ENCODE data around the gene APOBEC3C. TPM values are rescaled to one million over a fixed set of nuclear protein-coding genes. Genes with fewer than 3 reads are reported as not detected.
"Not testable (repeated sequence)": the region's sequence is repeated elsewhere in the genome, so short reads cannot be mapped to it uniquely, and the experiment has no call there.

Gene APOBEC3C
- total RNA-seq, 4 donors from 2014 or later: 3.6 to 48.2 (median 6.7) TPM

DNA sequence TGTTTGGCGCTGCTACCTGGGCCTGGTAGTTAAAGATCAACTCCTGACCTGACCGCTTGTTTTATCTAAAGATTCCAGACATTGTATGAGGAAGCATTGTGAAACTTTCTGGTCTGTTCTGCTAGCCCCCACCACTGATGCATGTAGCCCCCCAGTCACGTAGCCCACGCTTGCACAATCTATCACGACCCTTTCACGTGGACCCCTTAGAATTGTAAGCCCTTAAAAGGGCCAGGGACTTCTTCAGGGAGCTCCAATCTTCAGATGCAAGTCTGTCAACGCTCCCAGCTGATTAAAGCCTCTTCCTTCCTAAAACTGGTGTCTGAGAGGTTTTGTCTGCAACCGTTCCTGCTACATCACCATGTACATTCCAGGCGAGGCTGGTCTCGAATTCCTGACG is 41.6 kb downstream of the APOBEC3C start:
- intact Hi-C loops (cut with DNase I; ENCODE audit: low total_unique reads): no loop called here
- H3K27ac ChIP-seq: no peak overlapping the region
- H3K36me3 ChIP-seq: no peaks in the 10 kb centered on the region
- no peaks in the 10 kb centered on the region for H3K27me3 ChIP-seq
- H3K4me3 ChIP-seq: no peak overlapping the region
- H3K4me1 ChIP-seq: no peaks in the 10 kb centered on the region
- no peak for DNase-seq
- no peak for TF ChIP-seq POLR2A (IDR thresholded peaks at IDR 0.05)
- TF ChIP-seq, protein P1, sequence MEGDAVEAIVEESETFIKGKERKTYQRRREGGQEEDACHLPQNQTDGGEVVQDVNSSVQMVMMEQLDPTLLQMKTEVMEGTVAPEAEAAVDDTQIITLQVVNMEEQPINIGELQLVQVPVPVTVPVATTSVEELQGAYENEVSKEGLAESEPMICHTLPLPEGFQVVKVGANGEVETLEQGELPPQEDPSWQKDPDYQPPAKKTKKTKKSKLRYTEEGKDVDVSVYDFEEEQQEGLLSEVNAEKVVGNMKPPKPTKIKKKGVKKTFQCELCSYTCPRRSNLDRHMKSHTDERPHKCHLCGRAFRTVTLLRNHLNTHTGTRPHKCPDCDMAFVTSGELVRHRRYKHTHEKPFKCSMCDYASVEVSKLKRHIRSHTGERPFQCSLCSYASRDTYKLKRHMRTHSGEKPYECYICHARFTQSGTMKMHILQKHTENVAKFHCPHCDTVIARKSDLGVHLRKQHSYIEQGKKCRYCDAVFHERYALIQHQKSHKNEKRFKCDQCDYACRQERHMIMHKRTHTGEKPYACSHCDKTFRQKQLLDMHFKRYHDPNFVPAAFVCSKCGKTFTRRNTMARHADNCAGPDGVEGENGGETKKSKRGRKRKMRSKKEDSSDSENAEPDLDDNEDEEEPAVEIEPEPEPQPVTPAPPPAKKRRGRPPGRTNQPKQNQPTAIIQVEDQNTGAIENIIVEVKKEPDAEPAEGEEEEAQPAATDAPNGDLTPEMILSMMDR (IDR thresholded peaks at IDR 0.05): no peak
- no peaks in the 10 kb centered on the region for H3K9me3 ChIP-seq

DNA sequence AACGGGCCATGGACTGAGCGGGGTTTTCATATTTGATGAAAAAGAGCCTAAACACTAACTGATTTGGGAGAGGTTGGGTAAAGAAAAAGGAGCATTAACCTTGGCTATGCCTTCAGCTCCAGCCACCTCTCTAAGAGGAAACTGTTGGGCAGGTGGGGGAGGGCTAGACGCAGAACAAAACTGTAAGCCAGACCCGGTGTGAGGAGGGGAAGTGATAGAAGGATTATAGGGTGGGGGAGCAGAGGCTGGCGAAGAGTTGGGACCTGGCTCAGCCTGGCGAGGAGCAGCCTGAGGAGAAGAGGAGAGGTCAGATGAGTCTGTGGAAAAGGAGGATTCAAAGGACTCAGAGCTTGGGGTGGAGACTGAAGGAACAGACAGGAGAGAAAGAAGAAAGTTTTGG is 47.2 kb downstream of the APOBEC3C start:
- H3K9me3 ChIP-seq; H3K4me3 ChIP-seq; H3K4me1 ChIP-seq; H3K27ac ChIP-seq; DNase-seq; H3K36me3 ChIP-seq; intact Hi-C loops (cut with DNase I; ENCODE audit: low total_unique reads); H3K27me3 ChIP-seq: not testable (repeated sequence)

DNA sequence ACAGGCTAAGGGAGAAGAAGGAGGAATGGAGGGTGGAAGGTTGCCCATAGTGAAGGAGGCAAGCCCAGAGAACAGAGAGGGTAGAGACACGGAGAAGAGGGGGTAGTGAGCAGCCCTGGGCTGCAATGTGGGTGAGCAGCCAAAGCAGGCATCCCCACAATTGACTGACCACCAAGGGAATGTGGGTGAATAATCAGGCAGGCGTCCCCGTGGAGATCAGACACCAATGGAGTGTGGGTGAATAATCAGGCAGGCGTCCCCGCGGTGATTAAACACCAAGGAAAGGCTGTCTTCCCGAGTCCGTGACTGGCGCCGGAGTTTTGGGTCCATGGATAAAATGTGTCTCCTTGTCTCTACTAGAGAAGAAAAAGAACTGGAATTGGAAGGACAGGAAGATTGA is 47.9 kb downstream of the APOBEC3C start:
- DNase-seq; intact Hi-C loops (cut with DNase I; ENCODE audit: low total_unique reads); H3K27ac ChIP-seq; H3K36me3 ChIP-seq; H3K4me1 ChIP-seq; H3K4me3 ChIP-seq; H3K9me3 ChIP-seq; H3K27me3 ChIP-seq: not testable (repeated sequence)

DNA sequence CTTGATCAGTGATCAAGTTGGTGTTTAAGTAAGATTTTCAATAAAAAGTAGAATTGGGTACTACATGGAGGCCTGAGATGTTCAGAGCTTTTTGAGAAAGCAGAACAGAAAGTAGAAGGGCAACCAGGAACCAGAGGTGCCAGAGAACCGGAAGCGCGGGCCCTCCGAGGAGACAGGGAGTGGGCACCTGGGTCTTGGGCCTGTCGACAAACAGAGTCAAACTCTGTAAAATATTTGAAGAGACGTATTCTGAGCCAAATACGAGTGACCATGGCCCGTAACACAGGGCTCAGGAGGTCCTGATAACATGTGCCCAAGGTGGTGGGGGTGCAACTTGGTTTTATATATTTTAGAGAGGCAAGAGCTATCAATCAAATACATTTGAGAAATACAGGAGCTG is 49.8 kb downstream of the APOBEC3C start:
- H3K4me1 ChIP-seq; H3K27me3 ChIP-seq; H3K4me3 ChIP-seq; H3K36me3 ChIP-seq; H3K9me3 ChIP-seq; H3K27ac ChIP-seq; intact Hi-C loops (cut with DNase I; ENCODE audit: low total_unique reads); DNase-seq: not testable (repeated sequence)

DNA sequence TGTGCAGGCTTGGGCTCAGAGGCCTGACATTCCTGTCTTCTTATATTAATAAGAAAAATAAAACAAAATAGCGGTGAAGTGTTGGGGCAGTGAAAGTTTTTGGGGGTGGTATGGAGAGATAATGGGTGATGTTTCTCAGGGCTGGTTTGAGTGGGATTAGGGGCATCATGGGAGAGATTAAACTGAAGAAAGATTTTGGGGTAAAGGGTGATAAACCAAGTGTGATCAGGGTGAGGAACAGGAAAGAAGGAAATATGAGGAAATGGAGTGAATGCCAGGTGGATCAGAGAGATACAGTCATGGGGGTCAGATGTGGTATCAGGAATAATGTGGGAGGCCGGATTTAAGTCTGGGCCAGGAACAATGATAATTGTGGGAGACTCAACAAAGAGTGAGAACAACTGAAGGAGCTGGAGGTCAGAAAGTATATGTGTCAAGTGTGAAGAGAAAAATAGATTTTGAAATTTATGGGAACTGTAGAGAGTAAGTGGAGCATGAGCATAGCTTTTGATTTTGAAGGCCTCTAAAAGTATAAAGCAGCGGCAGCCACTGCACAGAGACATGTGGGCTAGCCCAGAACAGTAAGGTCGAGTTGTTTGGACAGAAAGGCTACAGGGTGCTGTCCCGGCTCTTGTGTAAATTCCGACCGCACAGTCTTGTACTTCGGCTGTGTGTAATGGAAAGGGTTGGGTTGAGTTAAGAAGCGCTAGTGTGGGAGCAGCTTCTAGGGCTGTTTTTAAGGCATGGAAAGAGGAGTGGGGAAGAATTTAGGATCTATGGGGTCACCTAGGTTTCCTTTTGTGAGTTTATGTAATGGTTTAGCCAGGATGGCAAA is 52.6 kb downstream of the APOBEC3C start:
- H3K27ac ChIP-seq; DNase-seq; intact Hi-C loops (cut with DNase I; ENCODE audit: low total_unique reads): not testable (repeated sequence)

DNA sequence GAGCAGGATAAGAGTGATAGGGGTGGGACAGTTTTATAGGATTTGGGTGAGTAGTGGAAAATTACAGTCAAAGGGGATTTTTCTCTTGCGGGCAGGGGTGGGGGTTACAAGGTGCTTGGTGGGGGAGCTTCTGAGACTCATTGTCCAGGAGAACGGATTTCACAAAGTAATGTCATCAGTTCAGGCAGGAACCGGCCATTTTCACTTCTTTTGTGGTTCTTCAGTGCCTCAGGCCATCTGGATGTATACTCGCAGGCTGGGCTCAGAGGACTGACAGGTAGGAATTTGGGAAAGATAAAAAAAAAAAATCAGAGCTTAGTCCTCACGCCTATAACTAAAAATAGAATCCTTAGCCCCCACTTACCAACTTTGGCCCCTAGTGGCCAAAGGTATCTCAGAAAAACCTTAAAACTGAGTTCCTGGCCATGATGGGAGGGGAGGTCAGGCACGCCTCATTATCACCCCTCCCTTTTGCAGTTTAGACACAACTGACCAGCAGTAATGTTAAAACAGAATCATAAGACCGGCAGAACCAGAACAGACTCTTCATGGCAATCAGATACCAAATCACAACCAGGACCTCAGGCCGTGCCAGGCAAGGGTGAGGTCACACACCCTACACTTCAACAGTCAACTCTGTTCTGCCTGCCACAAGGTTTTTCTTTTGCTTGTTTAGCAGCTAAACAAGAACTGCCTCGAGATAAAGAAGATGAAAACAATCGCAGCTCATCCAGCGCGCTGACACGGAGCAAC is 54.2 kb downstream of the APOBEC3C start:
- no peak overlapping the region for H3K4me3 ChIP-seq
- no peaks in the 10 kb centered on the region for H3K36me3 ChIP-seq
- no peak overlapping the region for H3K27ac ChIP-seq
- H3K27me3 ChIP-seq: no peaks in the 10 kb centered on the region
- intact Hi-C loops (cut with DNase I; ENCODE audit: low total_unique reads): no loop called here
- DNase-seq: no peak
- H3K4me1 ChIP-seq: no peaks in the 10 kb centered on the region
- TF ChIP-seq, protein P1 (IDR thresholded peaks at IDR 0.05): no peak
- TF ChIP-seq POLR2A (IDR thresholded peaks at IDR 0.05): no peak
- no peaks in the 10 kb centered on the region for H3K9me3 ChIP-seq

More for the DNA sequence above, 52.6 kb downstream of the APOBEC3C start:
- not testable (repeated sequence) for H3K9me3 ChIP-seq, H3K4me1 ChIP-seq, H3K4me3 ChIP-seq, H3K36me3 ChIP-seq, H3K27me3 ChIP-seq

Other genes starting within 250 kb of the APOBEC3C start
- gene DNAL4, start 220.1 kb upstream of the APOBEC3C start, total RNA-seq: 10 to 100 TPM in 2 of 4 donors, 1 to 10 TPM in 2; 3.1 to 23.4 (median 8.3) TPM
- 10 to 100 TPM in 2 of 4 donors, 1 to 10 TPM in 2; 1.8 to 24.1 (median 10.0) TPM for gene NPTXR, start 170.2 kb upstream of the APOBEC3C start, total RNA-seq
- gene CBX6, start 142.0 kb upstream of the APOBEC3C start, total RNA-seq: 100 to 1,000 TPM in 1 of 4 donors, 10 to 100 TPM in 3; 11.0 to 145 (median 56.4) TPM
- not detected for gene APOBEC3A, start 56.6 kb upstream of the APOBEC3C start, total RNA-seq
- 1 to 10 TPM in 2 of 4 donors, not detected in 2; 1.2 to 1.5 TPM for gene APOBEC3B, start 31.9 kb upstream of the APOBEC3C start, total RNA-seq
- gene APOBEC3D, start 6.9 kb downstream of the APOBEC3C start, total RNA-seq: 1 to 10 TPM in 2 of 4 donors, not detected in 2; 2.1 to 9.6 TPM
- gene APOBEC3F, start 26.6 kb downstream of the APOBEC3C start, total RNA-seq: 10 to 100 TPM in 1 of 4 donors, 1 to 10 TPM in 2, not detected in 1; 1.2 to 26.6 (median 4.2) TPM
- gene APOBEC3G, start 63.0 kb downstream of the APOBEC3C start, total RNA-seq: 10 to 100 TPM in 3 of 4 donors, 1 to 10 TPM in 1; 5.9 to 36.1 (median 21.6) TPM
- under 1 TPM in 1 of 4 donors, not detected in 3; 0.69 TPM for gene APOBEC3H, start 83.0 kb downstream of the APOBEC3C start, total RNA-seq
- gene CBX7, start 138.4 kb downstream of the APOBEC3C start, total RNA-seq: 100 to 1,000 TPM in 2 of 4 donors, 10 to 100 TPM in 2; 16.0 to 128 (median 102) TPM
- 10 to 100 TPM in 1 of 4 donors, 1 to 10 TPM in 3; 2.0 to 24.8 (median 5.6) TPM for gene PDGFB, start 230.7 kb downstream of the APOBEC3C start, total RNA-seq

All from uterus (tissue), 4 donors.